NOMO-1 treated with dmso at 0.1 percent for 144 hours (cell line): ENCODE measurements around the gene RNF182.
"Not testable (repeated sequence)": the region's sequence is repeated elsewhere in the genome, so short reads cannot be mapped to it uniquely, and the experiment has no call there.

ENCODE experiments used
- DNase-seq: peaks from one replicate; lab custom pipeline; 2025; ENCODE audit not compliant: unreplicated experiment; lab: John Stamatoyannopoulos, UW

Gene RNF182

GRCh38 chr6:13924949-13925881 lies at the start of gene RNF182:
Gene RNF182 (plus strand): TSS chr6:13924952. CDS start chr6:13977120, 52,168 bp downstream.
- no peak for DNase-seq

GRCh38 chr6:13877051-13877450 lies 47.7 kb upstream of the RNF182 start:
- no peak for DNase-seq

- not testable (repeated sequence) for DNase-seq
Measured at GRCh38 chr6:13880061-13880663, 44.6 kb upstream of the RNF182 start.

- no peak for DNase-seq
Measured at GRCh38 chr6:13881621-13882165, 43.1 kb upstream of the RNF182 start.

GRCh38 chr6:13883966-13884365 lies 40.8 kb upstream of the RNF182 start:
- DNase-seq, result no peak

- no peak for DNase-seq
Measured at GRCh38 chr6:13884397-13884796, 40.4 kb upstream of the RNF182 start.

GRCh38 chr6:13885601-13886000 lies 39.2 kb upstream of the RNF182 start:
- DNase-seq, result no peak

- no peak for DNase-seq
Measured at GRCh38 chr6:13886949-13887348, 37.8 kb upstream of the RNF182 start.

- no peak for DNase-seq
Measured at GRCh38 chr6:13892017-13892645, 32.6 kb upstream of the RNF182 start.

GRCh38 chr6:13902922-13903321 lies 21.8 kb upstream of the RNF182 start:
- no peak for DNase-seq

GRCh38 chr6:13903364-13903763 lies 21.4 kb upstream of the RNF182 start:
- DNase-seq, result no peak

- DNase-seq, result no peak
Measured at GRCh38 chr6:13907001-13907350, 17.8 kb upstream of the RNF182 start.

- no peak for DNase-seq
Measured at GRCh38 chr6:13907614-13908215, 17.0 kb upstream of the RNF182 start.

- peak; percentile 25 for DNase-seq
Measured at GRCh38 chr6:13908955-13909381, 15.8 kb upstream of the RNF182 start.

GRCh38 chr6:13910443-13910842 lies 14.3 kb upstream of the RNF182 start:
- DNase-seq, result no peak

- no peak for DNase-seq
Measured at GRCh38 chr6:13911337-13911736, 13.4 kb upstream of the RNF182 start.

- no peak for DNase-seq
Measured at GRCh38 chr6:13913226-13914001, 11.3 kb upstream of the RNF182 start.

- DNase-seq, result no peak
Measured at GRCh38 chr6:13914351-13914750, 10.4 kb upstream of the RNF182 start.

- DNase-seq, result no peak
Measured at GRCh38 chr6:13915561-13916229, 9.1 kb upstream of the RNF182 start.
